ENCODE measurements around the gene WTIP.
"Not testable (repeated sequence)": the region's sequence is repeated elsewhere in the genome, so short reads cannot be mapped to it uniquely, and the experiment has no call there.

Gene WTIP

GRCh38 chr19:34480971-34481841 lies at the start of gene WTIP:
Gene WTIP, plus strand, starts transcription at chr19:34481758. Its CDS starts 217 bp downstream, at chr19:34481975.
- DNase-seq (ENCODE audit: low read depth) = no peak

- no peak for DNase-seq (ENCODE audit: low read depth)
Observed at GRCh38 chr19:34432797-34433196, 48.8 kb upstream of the WTIP start.

- no peak for DNase-seq (ENCODE audit: low read depth)
Observed at GRCh38 chr19:34436716-34437115, 44.8 kb upstream of the WTIP start.

GRCh38 chr19:34448191-34448590 lies 33.4 kb upstream of the WTIP start:
- no peak for DNase-seq (ENCODE audit: low read depth)

- no peak for DNase-seq (ENCODE audit: low read depth)
Observed at GRCh38 chr19:34452723-34453122, 28.8 kb upstream of the WTIP start.

- DNase-seq (ENCODE audit: low read depth) = no peak
Observed at GRCh38 chr19:34454091-34454490, 27.5 kb upstream of the WTIP start.

GRCh38 chr19:34454685-34455084 lies 26.9 kb upstream of the WTIP start:
- no peak for DNase-seq (ENCODE audit: low read depth)

- DNase-seq (ENCODE audit: low read depth) = not testable (repeated sequence)
Observed at GRCh38 chr19:34455783-34456480, 25.6 kb upstream of the WTIP start.

GRCh38 chr19:34457446-34457845 lies 24.1 kb upstream of the WTIP start:
- no peak for DNase-seq (ENCODE audit: low read depth)

- no peak for DNase-seq (ENCODE audit: low read depth)
Observed at GRCh38 chr19:34458677-34459076, 22.9 kb upstream of the WTIP start.

GRCh38 chr19:34459614-34460013 lies 21.9 kb upstream of the WTIP start:
- DNase-seq (ENCODE audit: low read depth) = no peak

GRCh38 chr19:34461375-34462100 lies 20.0 kb upstream of the WTIP start:
- no peak for DNase-seq (ENCODE audit: low read depth)

- DNase-seq (ENCODE audit: low read depth) = not testable (repeated sequence)
Observed at GRCh38 chr19:34464785-34465184, 16.8 kb upstream of the WTIP start.

GRCh38 chr19:34468409-34468808 lies 13.1 kb upstream of the WTIP start:
- DNase-seq (ENCODE audit: low read depth) = no peak

GRCh38 chr19:34469026-34469425 lies 12.5 kb upstream of the WTIP start:
- not testable (repeated sequence) for DNase-seq (ENCODE audit: low read depth)

- no peak for DNase-seq (ENCODE audit: low read depth)
Observed at GRCh38 chr19:34471906-34472700, 9.5 kb upstream of the WTIP start.

GRCh38 chr19:34474233-34474989 lies 7.1 kb upstream of the WTIP start:
- no peak for DNase-seq (ENCODE audit: low read depth)

- no peak for DNase-seq (ENCODE audit: low read depth)
Observed at GRCh38 chr19:34475026-34475974, 6.3 kb upstream of the WTIP start.

- no peak for DNase-seq (ENCODE audit: low read depth)
Observed at GRCh38 chr19:34475975-34476594, 5.5 kb upstream of the WTIP start.

All from activated gamma-delta T cell treated with anti-CD3 and anti-CD28 coated beads, Interleukin-2, amount 50 U/mL, for 16 hours (primary cell).